Activated CD8-positive, alpha-beta memory T cell treated with anti-CD3 and anti-CD28 coated beads, Interleukin-2, amount 50 U/mL, for 24 hours (primary cell): ENCODE data around the gene NFE2L3.
"Not testable (repeated sequence)": the region's sequence is repeated elsewhere in the genome, so short reads cannot be mapped to it uniquely, and the experiment has no call there.

Experiments
- DNase-seq: peaks from one replicate; pipeline ENCODE4 v3.0.0-alpha.2; 2020; ENCODE audit errors: extremely low read depth

NFE2L3 gene

DNA sequence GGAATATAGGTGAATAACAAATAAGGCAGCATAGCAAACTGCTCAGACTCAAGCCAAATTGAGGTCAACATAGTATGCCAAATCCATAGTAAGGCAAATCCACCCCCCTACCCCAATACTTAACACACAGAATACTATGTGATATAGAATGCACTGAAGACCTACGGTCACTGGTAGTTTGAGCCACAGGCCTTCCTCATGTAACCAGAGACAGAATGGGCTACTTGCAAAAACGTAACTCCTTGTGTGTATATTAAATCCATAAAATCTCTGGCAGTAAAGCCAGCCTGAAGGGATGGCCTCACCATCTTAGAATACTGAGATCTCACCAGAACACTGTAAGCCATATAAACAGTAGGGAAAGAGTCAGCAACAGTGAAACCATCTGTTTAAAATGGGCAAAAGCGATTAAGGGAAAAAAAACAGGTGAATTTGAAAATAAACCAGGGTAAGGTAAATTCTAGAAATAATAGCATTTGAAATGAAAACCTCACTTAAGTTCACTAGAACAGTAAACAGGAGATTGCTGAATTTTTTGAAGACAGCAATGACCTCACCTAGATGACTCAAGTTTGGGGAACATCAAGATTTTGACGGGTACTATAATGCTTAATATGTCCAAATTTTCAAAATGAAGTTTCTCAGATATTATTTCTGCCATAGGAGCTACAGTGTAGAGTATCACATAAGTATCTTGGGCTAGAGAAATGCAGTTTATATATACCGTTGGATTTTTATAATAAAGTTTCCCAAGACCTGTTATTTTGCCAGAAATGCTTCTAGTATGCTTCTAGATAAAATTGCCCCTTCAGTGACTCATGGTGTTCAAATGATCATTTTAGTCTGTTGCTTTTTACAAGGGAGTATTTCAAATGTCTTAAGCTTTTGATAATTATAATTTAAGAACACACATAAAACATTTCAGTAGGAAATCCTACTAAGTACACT is 34.6 kb downstream of the NFE2L3 start:
- no peak for DNase-seq

DNA sequence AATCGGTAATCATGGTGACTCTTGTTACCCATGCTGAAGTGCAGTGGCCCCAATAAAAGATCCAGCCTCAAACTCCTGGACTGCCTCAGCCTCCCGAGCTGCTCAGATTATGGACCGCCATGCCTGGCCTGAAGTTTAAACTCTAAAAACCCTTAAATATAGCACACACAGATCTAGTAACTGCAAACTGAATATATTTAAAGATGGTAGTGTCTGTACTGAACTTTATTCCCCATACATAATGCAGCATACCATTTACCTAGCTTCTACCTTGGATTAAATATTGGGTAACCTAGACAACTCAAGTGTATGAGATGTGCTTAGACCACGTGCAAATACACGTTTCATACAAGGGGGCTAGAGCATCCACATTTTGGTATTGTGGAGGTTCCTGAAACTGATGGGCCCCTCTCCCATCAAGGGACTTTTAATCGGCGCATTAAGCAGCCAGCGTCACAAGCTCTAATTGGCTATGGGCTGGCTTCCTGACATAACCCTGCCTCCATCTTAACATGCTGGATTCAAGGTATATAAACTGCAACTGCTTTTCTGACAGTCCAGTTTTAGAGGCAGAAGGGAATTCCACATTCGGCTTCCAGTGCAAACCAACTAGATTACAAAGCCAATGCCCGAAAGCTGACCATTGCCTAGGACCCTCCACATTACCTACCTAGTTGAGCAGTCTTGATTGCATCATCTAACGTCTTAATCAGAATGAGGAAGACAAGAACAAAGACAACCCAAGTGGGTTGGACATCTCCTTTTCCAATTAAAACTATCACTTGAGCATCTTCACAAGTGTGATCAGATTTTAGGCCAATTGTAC is 35.6 kb downstream of the NFE2L3 start:
- DNase-seq, result no peak

DNA sequence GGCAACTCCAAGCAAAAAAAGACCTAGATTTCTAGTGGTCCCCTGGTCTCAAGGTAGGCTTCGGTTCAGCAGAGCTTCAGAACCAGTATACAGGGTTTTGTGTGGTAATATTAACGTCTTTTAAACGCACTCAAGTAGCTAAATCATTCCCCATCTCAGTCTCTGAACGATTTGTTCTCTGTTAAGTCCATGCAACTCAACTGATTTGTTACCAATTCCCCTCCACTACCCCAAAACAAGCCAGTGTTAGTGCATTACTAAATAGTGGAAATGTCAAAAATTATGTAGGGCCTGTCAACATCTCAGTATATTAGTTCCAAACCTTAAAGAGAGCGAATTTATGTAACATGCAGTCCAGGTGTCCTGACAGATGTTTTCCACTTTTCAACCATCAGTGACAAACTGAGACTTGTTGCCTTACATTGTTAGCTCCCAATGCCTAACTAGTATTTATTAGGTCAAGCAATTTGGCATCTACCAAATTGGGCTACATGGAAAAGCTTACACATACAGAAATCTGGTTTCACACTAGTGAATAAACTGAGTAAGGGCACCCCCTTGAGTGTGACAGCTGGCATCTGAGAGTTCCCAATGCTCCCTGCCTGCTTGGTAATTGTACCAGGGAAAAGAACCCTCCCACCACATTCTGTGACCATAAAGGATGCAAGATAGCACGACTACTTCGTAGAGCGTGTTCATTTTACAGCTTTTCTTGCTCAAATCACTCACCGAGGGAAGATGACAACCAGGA is 36.4 kb downstream of the NFE2L3 start:
- DNase-seq, result no peak

DNA sequence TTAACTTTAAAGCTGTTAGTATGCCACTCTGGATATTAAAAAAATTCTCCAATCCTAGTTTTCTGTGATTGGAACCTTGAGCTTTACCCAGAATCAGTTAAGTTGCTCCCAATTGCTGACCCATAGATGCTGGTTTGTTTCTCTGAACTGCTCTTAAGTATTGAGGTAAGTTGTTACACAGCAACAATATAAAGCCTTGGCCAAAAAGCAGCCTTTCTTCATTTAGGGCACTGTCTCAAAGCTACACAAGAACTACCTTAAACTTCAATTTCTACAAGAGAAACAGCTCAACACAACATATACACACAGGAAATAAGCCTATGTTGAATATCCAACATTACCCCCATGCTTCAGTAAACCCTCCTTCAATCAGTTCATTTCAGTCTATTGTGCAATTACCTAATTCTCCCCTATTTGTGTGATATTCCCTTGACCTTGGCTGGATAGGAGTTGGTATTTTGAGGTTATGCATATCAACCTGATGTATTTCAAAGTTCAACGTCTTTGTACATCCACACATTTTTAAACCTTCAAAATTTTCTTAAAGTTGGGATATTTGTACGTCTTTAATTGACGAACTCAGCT is 37.1 kb downstream of the NFE2L3 start:
- no peak for DNase-seq

DNA sequence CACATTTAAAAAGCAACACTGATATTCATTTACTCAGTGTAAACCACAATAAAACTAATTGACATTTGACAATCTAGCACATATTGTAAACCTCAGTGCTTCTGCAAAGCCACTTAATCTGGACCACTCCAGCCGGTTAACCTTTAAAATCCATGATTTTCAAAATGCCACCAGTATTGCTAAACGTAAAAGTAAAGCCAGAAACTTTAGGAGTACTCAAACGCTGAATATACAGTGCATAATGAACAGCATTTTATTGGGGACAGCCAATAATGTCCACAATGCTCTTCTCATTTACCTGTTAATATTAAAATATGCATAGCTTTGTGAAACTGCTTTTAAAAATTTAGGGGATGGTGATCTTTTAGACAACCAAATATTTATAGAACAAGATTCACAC is 37.7 kb downstream of the NFE2L3 start:
- no peak for DNase-seq

DNA sequence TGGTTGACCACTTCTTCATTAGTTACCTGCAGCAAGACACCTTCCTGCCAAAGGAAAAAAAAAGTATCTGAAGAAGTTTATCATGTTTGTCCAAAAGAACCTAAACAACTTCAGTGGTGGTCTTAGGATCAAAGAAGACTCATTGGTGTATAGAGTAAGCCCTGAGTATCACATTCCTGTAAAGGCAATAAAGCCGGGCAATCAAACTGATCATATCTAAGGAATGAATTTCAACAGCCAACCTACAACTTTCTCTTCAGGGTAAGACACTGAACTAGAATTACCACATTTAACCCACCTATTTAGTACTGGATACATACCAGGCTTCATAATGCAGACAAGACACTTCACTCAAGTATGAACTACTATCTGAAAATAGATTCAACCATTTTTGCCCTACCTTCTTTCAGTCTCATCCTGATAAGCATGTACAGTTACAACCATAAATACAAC is 38.4 kb downstream of the NFE2L3 start:
- DNase-seq, result no peak

DNA sequence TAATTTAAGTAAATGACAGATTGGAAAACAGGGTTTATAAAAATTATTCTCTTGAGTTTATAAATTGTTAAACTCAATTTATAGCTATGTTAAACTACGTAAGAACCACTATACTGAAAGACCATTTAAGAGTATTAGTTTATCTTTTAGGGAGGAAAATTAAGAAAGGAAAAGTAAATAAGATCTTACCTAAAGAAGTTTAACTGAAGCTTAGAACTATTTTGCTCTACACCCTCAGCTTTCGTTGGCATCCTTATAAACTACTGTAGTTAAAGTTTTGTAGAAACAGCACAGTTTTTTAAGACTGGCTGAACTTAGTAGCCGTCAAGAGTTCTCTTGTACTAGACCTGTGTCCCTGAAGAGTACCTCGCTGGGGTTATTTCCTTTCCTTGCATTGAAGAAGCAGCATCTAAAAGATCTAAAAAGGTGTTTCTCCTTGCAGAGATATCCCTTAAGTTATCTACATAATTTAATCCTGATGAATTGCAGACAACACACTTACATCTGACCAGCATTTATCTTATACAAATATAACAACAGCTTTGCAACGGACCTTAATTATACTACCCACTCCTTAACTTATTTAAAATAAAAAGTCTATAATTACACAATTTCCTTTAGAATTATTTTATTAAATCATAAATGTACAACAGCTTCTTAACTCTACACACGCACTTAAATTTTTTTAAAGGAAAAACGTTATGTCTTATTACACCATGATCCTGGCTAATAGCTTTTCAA is 39.4 kb downstream of the NFE2L3 start:
- DNase-seq, result no peak

DNA sequence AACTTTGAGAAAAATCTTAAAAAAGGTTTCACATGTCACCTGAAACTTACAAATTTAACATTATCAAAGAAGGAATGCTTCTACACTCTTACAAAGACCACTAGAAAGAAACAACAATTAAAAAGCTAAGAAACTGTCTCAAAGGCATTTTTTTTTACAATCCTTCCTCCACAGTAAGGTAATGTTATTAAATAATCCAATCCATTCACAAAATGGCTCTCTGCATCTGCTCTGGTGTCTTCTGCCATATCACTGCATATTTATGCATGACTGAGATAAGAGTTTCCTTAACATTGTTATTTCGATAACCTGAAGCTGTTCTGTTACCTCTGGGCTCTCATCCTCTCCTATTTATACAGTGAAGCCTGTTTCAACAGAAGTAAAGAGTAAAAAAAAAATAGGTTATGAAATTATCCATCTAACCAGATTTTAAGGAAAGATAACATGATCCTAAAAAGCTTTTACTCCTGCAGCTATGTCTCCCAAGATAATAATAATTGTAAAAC is 40.0 kb downstream of the NFE2L3 start:
- no peak for DNase-seq

DNA sequence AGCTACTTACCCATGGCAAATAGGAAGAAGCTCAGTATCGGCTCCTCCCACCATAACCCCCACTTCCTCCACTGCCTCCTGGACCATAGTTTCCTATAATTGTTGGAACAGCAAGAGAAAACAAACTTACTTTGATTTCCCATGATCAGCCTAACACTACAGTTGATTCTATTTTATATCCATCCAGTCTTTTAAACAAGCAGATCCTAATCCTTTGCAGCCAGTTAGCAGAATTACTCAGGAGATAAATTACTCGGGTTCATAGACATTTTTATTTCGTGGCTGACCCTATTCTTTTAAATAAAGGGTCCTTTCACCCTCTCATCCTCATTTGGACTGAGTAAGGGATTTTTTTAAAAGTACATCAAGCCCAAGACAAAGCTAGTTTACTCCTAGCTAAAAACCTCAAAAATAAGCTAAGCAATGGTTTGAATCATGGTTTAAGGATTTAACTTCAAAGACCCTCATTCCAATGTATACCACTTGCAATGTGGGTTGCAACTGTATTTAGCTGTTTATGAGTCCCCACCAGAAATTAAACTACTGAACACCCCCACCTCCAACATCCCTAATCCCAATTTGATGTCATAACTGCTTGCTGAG is 40.6 kb downstream of the NFE2L3 start:
- DNase-seq, result no peak

DNA sequence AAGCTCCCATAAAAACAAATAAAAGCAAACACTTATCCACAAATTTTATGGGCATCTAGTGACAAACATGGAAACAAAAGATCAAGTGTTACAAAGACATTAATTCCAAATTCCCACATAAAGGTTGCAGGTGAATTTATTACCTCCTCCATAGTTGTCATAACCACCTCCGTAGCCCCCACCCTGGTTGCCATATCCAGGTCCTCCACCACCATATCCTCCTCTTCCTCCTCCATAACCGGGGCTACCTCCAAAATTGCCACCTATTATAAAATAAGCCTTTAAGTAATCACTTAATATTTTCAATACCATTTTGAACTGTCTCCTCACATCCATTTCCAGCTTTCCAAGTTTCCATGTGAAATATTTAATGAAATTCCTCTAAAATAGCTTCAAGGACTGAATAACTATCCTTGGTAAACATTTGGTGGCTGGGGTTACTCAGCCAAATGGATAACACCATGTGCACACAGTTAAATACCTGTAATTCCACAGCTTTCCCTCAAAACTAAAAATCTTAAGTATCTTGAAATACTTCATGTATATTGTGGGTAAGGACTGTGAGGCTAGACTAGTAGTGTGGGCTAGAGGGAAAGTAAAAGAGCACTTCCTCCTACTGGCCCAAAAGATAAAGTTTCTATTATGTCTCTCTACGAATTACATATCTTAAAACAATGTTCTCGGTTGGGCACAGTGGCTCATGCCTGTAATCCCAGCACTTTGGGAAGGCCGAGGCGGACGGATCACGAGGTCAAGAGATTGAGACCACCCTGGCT is 41.6 kb downstream of the NFE2L3 start:
- no peak for DNase-seq

DNA sequence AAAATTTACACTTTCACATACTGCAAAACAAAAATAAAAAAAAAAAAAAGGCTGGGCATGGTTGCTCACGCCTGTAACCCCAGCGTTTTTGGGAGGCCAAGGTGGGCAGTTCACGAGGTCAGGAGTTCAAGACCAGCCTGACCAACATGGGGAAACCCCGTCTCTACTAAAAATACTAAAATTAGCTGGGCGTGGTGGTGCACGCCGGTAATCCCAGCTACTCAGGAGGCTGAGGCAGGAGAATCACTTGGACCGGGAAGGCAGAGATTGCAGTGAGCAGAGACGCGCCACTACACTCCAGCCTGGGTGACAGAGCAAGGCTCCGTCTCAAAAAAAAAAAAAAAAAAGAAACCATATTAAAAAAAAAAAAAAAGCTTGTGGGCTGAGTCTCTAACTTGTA is 42.8 kb downstream of the NFE2L3 start:
- DNase-seq, result not testable (repeated sequence)

DNA sequence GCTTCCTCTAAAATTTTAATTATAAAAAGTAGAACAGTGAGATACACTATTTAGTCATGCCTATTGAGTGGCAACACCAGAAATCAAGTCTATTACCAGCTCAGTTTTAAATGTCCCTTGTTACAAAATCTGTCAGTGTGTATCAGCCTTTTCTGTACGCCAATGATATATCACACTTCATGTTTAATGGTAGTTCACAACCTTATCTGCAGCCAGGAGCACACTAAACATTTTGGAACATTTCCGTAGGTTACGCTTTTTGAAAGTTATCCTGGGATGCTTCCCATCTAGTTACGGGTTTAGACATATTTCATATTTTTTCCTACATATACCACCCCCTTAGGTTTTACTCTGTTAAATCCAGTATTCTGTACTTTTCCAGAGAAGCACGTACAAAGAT is 43.2 kb downstream of the NFE2L3 start:
- no peak for DNase-seq

DNA sequence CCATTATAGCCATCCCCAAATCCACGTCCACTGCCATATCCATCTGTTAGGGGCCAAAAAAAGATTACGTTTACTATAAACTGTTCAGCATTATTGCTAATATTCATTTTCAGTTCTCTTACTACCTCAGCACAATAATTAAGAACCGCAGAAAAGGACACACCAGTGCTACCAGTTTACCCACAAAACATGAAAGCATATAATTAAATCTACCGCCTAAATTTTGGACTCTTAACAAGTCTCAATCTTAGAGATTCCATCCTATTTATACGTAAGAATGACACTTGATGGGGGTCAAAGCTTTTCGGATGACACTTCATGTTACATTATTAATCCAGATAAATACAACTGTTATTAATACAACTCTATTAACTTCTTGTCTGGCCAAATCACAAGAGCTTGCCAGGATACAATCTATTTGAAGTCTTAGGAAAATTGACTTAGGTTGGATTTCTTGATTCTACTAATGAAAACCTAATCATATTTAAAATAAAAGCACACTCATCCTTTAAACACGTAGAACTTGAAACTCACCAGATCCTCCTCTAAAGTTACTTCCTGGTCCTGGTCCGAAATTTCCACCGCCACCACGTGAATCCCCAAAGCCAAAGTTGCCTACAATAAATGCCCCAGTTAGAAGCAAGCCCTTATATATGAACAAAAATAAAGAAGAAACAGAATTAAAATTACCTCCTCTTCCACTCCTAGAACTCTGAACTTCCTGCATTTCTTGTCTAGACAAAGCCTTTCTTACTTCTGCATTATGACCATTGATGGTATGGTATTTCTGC is 44.1 kb downstream of the NFE2L3 start:
- DNase-seq, result no peak

DNA sequence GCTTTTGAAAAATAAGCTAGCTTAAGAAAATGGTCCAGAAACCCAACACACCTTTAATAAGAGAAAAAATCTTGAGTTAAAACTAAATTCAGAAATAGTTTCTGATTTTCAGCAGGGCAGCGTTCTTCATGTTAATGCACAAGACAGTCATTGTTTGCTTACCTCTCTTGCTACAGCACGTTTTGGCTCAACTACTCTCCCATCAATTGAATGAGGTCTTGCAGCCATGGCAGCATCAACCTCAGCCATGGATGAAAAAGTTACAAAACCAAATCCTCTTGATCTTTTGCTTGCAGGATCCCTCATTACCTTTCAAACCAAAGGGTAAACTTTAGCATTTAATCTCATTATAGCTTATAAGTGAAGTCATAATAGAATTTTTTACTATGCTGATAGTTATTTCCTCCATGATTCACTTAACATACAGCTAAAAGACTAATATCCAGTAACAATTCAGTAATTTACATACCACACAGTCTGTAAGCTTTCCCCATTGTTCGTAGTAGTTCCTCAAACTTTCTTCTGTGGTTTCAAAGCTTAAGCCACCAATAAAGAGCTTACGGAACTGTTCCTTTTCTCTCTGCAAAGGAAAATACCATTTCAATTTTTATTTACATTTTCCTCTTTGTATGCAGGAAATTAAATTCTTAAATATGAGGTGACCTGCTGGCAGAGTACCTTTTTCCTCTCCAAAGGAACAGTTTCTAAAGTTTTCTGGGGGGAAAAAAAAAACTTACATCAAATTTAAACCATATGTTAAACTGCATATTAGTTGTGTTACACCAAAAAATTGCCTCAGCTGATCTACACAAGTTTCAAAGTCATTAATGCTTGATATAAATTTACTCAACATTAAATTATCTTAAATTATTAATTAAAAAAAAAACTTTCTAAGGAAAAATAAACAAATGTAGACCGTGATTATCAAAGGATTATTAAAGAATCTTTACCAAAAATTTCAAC is 45.4 kb downstream of the NFE2L3 start:
- no peak for DNase-seq

DNA sequence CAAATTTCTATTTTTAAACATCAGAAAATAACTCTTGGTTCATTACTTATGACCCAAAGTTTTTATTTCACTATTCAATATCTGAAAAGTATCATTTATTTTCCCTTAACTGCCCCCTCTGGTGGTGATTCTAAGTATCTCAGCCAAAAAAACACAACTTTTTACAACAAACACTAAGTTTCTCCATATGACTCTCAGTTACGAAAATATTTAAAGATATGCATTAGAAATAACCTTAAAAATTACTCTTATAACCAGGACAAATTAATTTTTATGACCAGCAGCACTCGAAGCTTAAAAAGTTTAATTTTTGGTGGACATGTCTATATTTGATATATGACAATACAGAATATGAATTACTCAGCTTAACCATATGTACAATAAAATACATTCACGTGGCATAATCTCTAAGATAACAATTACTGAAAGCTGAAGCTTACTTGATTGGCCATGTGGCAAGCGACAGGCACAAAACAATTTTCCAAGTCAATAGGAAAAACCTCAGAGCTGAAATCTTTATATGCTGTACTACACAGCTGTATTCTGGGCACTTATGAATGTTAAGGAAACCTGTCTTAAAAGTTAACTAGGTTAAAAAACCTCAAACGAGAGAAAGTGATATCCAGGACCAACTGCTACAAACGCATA is 46.3 kb downstream of the NFE2L3 start:
- DNase-seq, result no peak

DNA sequence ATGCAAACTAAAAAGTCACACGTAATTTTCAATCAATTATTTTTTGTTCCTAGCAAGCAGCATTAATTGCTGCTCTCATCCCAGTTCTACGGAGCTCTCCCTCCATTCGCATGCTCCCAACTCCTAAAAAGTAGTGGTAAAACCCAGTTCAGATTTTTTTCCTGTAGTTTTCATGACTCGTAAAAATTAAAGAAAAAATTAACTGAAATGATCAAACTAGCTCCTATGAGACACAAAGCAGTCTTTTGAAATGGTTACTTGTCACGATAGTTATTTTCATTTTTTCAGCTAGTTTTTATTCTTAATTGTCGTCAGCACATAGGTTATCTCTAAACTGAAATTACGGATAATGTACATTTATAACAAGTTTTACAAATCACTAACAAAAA is 46.8 kb downstream of the NFE2L3 start:
- DNase-seq, result no peak
